ENCODE measurements around the gene BAK1.

BAK1 gene

GRCh38 chr6:33579828-33580714, at the start of gene BAK1:
BAK1 (minus strand) TSS chr6:33580276; CDS start chr6:33577604, 2,672 bp downstream.
- DNase-seq (ENCODE audit: low spot score): peak; percentile 67

GRCh38 chr6:33628401-33628964, 48.4 kb upstream of the BAK1 start:
- DNase-seq (ENCODE audit: low spot score): no peak

GRCh38 chr6:33627876-33628275, 47.8 kb upstream of the BAK1 start:
- DNase-seq (ENCODE audit: low spot score): no peak

GRCh38 chr6:33624856-33625255, 44.8 kb upstream of the BAK1 start:
- DNase-seq (ENCODE audit: low spot score): no peak

GRCh38 chr6:33623895-33624381, 43.9 kb upstream of the BAK1 start:
- no peak for DNase-seq (ENCODE audit: low spot score)

GRCh38 chr6:33622456-33623431, 42.7 kb upstream of the BAK1 start:
- no peak for DNase-seq (ENCODE audit: low spot score)

GRCh38 chr6:33621711-33622388, 41.8 kb upstream of the BAK1 start:
- no peak for DNase-seq (ENCODE audit: low spot score)

GRCh38 chr6:33620856-33621710, 41.0 kb upstream of the BAK1 start, which contains the start of gene ITPR3:
ITPR3 (plus strand) TSS chr6:33621322; CDS start chr6:33621603, 281 bp downstream.
- peak; percentile 25 for DNase-seq (ENCODE audit: low spot score)

GRCh38 chr6:33620158-33620855, 40.2 kb upstream of the BAK1 start:
- no peak for DNase-seq (ENCODE audit: low spot score)

- no peak for DNase-seq (ENCODE audit: low spot score)
Measured at GRCh38 chr6:33619166-33619840, 39.2 kb upstream of the BAK1 start.

GRCh38 chr6:33616913-33617312, 36.8 kb upstream of the BAK1 start:
- no peak for DNase-seq (ENCODE audit: low spot score)

GRCh38 chr6:33616113-33616512, 36.0 kb upstream of the BAK1 start:
- DNase-seq (ENCODE audit: low spot score): no peak

GRCh38 chr6:33613795-33614168, 33.7 kb upstream of the BAK1 start:
- no peak for DNase-seq (ENCODE audit: low spot score)

GRCh38 chr6:33613146-33613794, 33.2 kb upstream of the BAK1 start:
- no peak for DNase-seq (ENCODE audit: low spot score)

- no peak for DNase-seq (ENCODE audit: low spot score)
Measured at GRCh38 chr6:33610779-33611732, 31.0 kb upstream of the BAK1 start.

GRCh38 chr6:33610067-33610466, 30.0 kb upstream of the BAK1 start:
- no peak for DNase-seq (ENCODE audit: low spot score)

- no peak for DNase-seq (ENCODE audit: low spot score)
Measured at GRCh38 chr6:33609528-33609927, 29.5 kb upstream of the BAK1 start.

- DNase-seq (ENCODE audit: low spot score): no peak
Measured at GRCh38 chr6:33609019-33609418, 28.9 kb upstream of the BAK1 start.

All from hematopoietic multipotent progenitor cell treated with erythropoietin and hydrocortisone succinate and interleukin-3 and kit ligand, for 17 days (in vitro differentiated cells).